GM21717 (cell line): Measurements from ENCODE around the gene SKP2.
"Not testable (repeated sequence)": the region's sequence is repeated elsewhere in the genome, so short reads cannot be mapped to it uniquely, and the experiment has no call there.

ENCODE experiments used
- ATAC-seq: cut with Tn5 transposase; IDR thresholded peaks from one replicate; pipeline ENCODE4 v1.9.1; 2021; ENCODE audit warnings: mild to moderate bottlenecking, moderate library complexity; ENCODE audit not compliant: unreplicated experiment

The SKP2 gene

DNA sequence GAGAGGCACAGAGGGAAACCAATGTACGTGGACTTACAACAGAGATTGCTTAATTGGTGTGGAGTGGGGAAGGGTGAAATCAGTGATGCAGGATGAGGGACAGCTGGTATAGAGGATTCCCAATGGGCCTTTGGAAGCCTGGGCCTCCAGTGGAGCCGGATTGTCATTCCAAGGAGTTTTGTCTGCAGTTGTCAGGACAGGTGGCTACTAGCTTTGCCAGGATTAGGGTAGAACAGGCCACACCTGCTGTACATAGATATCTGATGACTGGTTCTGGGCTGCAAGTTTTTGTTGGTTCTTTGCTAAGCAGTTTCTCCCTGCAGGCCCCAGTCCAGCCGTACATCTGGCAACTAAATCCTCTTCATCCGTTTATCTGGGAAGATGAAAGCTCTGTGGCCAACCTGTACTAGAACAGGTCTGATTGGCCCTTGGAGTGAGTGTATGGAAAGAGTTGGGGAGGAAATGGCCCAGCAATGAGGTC lies 4.2 kb downstream of the SKP2 start:
- ATAC-seq: no peak

- no peak for ATAC-seq
Measured at GRCh38 chr5:36156619-36157018, 4.7 kb downstream of the SKP2 start.

DNA sequence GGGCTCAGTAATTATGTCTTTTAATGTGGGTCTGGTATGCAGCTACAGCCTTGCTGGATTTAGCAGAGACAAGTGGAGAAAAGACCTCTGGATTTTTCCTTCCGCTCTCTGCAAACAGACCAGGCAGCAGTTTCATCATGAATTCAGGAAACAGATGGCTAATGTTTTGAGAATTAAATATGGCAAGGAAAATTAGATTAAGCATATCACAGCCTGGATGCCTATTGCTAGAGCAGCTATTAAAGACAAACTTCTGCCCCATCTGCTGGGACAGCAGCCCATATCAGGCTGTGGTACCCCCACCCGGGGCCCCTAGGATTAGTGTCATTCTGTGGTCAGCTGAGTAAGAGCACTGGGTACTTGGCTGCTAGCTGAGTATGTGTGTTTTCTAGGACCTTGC lies 6.2 kb downstream of the SKP2 start:
- ATAC-seq: no peak

- ATAC-seq: no peak
Measured at GRCh38 chr5:36160617-36161016, 8.7 kb downstream of the SKP2 start.

- ATAC-seq: no peak
Measured at GRCh38 chr5:36161361-36161760, 9.4 kb downstream of the SKP2 start.

GRCh38 chr5:36162810-36163486 lies 11.0 kb downstream of the SKP2 start:
- no peak for ATAC-seq

DNA sequence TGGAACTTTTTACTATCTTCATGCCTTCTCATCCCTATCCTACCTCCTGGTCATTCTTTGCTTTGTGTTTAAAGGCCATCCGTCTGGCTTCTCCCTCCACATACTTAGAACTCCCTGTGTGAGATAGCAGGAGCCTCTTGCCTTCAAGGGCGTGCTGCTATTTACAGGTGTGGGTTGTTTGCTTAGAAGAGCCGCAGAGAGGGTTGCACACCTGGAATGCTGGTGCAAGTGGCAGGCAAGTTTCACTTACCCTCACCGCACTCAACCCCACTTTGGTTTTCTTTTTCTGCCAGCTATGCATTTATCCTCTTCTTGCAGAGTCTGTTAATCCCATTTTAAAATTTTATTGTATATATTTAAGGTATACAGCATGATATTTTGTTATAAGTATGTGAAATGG lies 12.6 kb downstream of the SKP2 start:
- no peak for ATAC-seq

GRCh38 chr5:36168737-36169136 lies 16.8 kb downstream of the SKP2 start:
- no peak for ATAC-seq

- no peak for ATAC-seq
Measured at GRCh38 chr5:36170832-36171424, 19.0 kb downstream of the SKP2 start.

- ATAC-seq: no peak
Measured at GRCh38 chr5:36172599-36172998, 20.7 kb downstream of the SKP2 start.

- no peak for ATAC-seq
Measured at GRCh38 chr5:36173426-36173825, 21.5 kb downstream of the SKP2 start.

DNA sequence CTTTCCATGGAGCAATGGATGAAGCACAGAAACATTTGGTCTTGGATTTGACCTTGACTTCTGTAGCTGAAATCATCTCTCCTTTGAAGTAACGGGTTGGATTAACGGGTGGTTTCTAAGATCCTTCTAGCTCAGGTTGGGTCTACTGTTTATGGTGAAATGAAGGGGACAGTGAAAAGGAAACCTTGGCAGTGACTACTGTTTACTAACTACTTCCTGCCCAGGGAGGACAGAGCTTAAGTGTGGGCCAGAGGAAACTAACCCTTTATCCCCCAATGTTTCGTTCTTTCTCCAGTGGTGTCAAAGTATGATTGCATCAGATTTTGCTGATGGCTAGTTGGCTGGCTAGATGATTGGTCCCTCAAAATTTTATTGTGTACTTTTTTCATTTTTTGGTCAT lies 22.2 kb downstream of the SKP2 start:
- ATAC-seq: no peak

- no peak for ATAC-seq
Measured at GRCh38 chr5:36175043-36175442, 23.1 kb downstream of the SKP2 start.

DNA sequence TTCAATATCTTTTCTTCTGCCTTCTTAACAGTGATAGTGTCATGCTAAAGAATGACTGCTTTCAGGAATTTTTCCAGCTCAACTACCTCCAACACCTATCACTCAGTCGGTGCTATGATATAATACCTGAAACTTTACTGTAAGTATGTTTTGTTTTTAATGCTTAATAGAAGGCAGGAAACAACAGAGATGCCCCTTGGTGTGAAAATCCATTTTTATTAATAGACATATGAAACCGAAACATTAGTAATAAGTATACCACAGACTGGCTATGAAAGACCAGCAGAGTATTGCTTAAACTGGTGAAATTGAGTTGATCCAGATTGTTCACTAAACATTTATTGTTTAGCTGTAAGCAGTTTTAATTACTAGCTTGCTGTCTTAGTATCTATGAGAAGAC lies 25.2 kb downstream of the SKP2 start:
- peak; percentile 97 for ATAC-seq

DNA sequence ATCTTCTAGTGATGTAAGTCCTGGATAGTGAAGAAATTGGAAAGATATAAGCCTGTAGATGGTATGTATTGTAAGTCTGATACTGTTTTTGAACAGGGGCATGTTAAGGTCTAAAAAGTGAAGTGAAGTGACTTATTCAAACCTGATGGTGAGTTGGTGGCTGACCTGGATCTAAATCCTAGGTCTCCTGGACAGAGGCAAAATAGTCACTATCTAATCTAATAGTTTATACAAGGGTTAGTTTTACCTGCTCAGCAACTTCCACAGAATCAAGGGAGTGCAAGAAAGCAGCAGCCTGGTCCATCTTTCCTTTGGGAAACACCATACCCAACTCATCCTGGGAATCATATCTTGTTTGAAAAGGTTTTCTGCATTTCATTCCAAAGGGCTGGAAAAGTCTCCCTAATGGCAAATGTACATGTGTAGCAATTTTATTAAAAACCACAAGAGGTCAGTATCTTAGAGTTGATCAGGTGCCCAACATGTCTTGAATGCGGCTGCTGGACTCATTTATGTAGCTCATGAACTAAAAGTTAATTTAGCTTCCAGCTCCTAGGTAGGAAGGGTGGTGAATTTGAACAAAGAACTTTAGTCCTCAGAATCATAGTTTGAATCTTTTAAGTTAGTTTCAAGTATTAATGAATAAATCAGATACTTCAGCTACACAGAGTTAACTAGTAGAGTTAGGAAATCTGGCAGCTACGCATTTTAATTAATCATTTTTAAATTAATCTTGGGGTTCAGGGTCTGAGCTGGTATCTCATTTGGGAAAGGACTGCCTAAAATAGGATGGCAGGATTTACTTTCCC lies 26.0 kb downstream of the SKP2 start:
- no peak for ATAC-seq

GRCh38 chr5:36178524-36178890 lies 26.6 kb downstream of the SKP2 start:
- ATAC-seq: no peak

- ATAC-seq: no peak
Measured at GRCh38 chr5:36179950-36180349, 28.0 kb downstream of the SKP2 start.

DNA sequence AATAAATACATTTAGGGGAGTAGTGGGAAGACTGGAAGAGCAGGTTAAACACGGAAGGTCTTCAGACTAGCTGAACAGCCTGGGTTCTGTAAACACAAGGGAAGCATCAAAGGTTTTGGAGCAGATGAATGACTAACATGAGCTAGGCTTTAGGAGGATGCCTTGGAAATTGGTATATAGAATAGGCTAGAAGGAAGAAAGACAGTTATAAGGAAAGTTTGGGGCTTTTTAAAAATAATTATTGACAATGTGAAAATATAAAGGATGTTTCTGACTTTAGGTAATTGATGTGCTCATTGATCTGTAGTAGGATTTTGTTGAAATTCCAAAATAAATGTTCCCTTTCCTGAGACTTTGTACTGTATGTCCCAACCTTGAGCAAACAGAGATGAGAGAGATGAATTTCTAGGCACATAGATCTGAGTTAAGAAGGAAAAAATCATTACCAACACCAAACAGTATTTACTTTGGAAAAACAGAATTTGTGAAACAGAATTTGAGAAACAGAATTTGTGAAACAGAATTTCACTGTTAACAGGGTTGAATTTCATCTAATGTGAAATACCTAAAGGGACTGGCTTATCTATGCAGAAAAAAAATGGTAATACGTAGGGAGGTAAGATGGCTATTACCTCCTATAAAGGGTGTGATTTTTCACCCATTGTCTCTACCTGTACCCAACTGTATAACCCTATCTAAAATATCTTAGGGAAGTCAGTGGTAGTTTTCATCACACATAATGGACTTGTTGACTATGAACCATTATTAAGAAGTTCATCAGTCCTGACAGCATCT lies 28.8 kb downstream of the SKP2 start:
- no peak for ATAC-seq

DNA sequence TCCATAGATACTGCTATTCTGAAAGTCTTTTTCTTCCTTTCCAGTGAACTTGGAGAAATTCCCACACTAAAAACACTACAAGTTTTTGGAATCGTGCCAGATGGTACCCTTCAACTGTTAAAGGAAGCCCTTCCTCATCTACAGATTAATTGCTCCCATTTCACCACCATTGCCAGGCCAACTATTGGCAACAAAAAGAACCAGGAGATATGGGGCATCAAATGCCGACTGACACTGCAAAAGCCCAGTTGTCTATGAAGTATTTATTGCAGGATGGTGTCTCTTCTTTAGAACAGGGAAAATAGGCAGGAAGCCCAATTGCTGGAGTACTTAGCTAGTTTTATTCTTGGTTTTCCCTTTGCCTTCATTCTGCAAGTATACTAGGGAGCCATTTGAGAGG lies 29.9 kb downstream of the SKP2 start:
- ATAC-seq: no peak

GRCh38 chr5:36184408-36184807 lies 32.5 kb downstream of the SKP2 start:
- not testable (repeated sequence) for ATAC-seq

- ATAC-seq: no peak
Measured at GRCh38 chr5:36193746-36194145, 41.8 kb downstream of the SKP2 start.
